HG03108 (cell line): ENCODE data around the gene MOCS2.

ENCODE experiments used
- ATAC-seq: cut with Tn5 transposase; IDR thresholded peaks from one replicate; pipeline ENCODE4 v1.9.1; 2021; ENCODE audit warnings: moderate library complexity; ENCODE audit not compliant: unreplicated experiment

Gene MOCS2

DNA sequence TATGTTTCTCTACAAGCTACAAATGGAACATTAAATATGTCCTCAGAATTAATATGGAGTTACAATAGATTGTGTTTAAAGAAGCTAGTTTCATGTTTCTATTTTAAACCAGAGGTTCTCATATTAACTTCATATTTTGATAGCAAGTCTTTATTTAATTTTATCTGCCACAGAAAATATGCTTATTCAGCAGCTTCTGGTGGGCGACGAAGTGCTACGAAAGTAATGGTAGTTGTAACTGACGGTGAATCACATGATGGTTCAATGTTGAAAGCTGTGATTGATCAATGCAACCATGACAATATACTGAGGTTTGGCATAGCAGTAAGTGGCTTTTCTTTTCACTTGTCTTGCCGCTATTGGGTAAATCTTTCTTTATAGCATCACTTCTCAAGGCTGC, 54.2 kb downstream of the MOCS2 start:
- no peak for ATAC-seq

DNA sequence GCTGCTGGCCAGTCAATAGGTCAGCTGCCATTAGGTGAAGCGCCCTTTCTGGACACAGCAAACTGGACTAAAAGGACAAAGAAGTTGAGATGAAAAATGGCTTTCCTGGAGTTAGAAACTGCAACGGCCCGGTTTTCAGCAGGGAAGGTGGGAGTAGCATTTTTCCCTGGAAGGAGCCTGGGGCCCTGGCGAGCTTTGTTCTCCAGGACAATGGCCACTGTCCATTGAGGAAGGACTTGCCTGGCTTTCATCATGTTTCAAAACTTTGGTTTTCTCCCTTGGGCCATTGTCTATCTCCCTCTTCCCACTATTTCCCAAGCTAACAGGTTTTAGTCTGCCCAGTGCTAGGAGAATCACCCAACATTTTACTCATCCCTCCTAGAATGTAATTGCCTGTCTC, 56.2 kb downstream of the MOCS2 start:
- ATAC-seq = no peak

GRCh38 chr5:53052499-53052898, 57.1 kb downstream of the MOCS2 start:
- ATAC-seq = no peak

DNA sequence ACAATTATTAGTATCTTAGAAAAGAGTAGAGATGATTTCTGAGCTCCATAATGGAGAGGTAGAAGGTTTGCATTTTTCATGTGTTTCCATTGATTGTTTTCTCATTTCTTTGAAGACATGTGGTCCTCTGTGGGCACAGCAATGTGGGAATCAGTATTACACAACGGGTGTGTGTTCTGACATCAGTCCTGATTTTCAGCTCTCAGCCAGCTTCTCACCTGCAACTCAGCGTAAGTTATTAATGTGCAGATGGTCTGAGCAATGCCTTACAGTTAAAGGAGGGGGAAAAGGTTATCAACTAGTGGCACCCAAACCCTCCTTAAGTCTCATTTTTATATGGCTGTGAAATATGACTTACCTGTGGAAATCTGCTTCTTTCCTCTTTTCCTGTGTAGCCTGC, 61.3 kb downstream of the MOCS2 start:
- ATAC-seq = no peak
